HepG2 (cell line): Measurements from ENCODE around the gene FRS2. TPM values are rescaled to one million over a fixed set of nuclear protein-coding genes. Genes with fewer than 3 reads are reported as not detected.

Source experiments
- ASH2L ChIP-seq: fragments of 300-600, 200-600 bp; sonication (generic); IDR thresholded peaks from 2 replicates; pipeline ENCODE4 v1.7.0; 2017; ENCODE audit warnings: low read depth, mild to moderate bottlenecking, moderate library complexity, mixed read lengths, low read length; ENCODE audit not compliant: insufficient read length
- BORCS8-MEF2B ChIP-seq: sonication (generic); formaldehyde crosslinking; IDR thresholded peaks from 2 replicates; pipeline ENCODE4 v1.8.0; 2022; ENCODE audit warnings: mild to moderate bottlenecking, missing genetic modification reagents
- DMTF1 ChIP-seq: sonication (generic); formaldehyde crosslinking; IDR thresholded peaks from 2 replicates; pipeline ENCODE4 v1.4.0; 2020; ENCODE audit warnings: mild to moderate bottlenecking, missing genetic modification reagents
- ELF4 ChIP-seq: sonication (generic); formaldehyde crosslinking; IDR thresholded peaks from 2 replicates; pipeline ENCODE4 v1.5.0; 2020; ENCODE audit warnings: missing genetic modification reagents, mild to moderate bottlenecking, moderate library complexity, borderline replicate concordance
- GATAD1 ChIP-seq: IDR thresholded peaks from 2 replicates; pipeline ENCODE4 v1.6.1; 2016; ENCODE audit warnings: missing genetic modification reagents, missing compliant biosample characterization
- GZF1 ChIP-seq: sonication (generic); formaldehyde crosslinking; IDR thresholded peaks from 2 replicates; pipeline ENCODE4 v1.5.1; 2020; ENCODE audit warnings: mild to moderate bottlenecking, missing genetic modification reagents
- HCFC1 ChIP-seq: fragments of 150-350 bp; IDR thresholded peaks from 2 replicates; pipeline ENCODE4 v1.6.1; 2014; ENCODE audit warnings: low read depth, low read length
- HES4 ChIP-seq: sonication (generic); formaldehyde crosslinking; IDR thresholded peaks from 2 replicates; pipeline ENCODE4 v1.9.0; 2021; ENCODE audit warnings: mild to moderate bottlenecking, missing genetic modification reagents, borderline replicate concordance
- IKZF1 ChIP-seq: fragments of 450-650 bp; IDR thresholded peaks from 2 replicates; pipeline ENCODE4 v1.7.1; 2016
- ISL2 ChIP-seq: sonication (generic); formaldehyde crosslinking; IDR thresholded peaks from 2 replicates; pipeline ENCODE4 v1.5.0; 2020; ENCODE audit warnings: missing genetic modification reagents
- KMT2B ChIP-seq: IDR thresholded peaks from 2 replicates; pipeline ENCODE4 v1.6.1; 2016; ENCODE audit warnings: missing genetic modification reagents, missing compliant biosample characterization
- MTF1 ChIP-seq: sonication (generic); formaldehyde crosslinking; IDR thresholded peaks from 2 replicates; pipeline ENCODE4 v1.5.0; 2020; ENCODE audit warnings: missing genetic modification reagents
- PAF1 ChIP-seq: IDR thresholded peaks from 2 replicates; pipeline ENCODE4 v1.6.1; 2016; ENCODE audit warnings: missing genetic modification reagents, missing compliant biosample characterization
- RFXAP ChIP-seq: sonication (generic); formaldehyde crosslinking; IDR thresholded peaks from 2 replicates; pipeline ENCODE4 v1.4.0; 2020; ENCODE audit warnings: missing genetic modification reagents, borderline replicate concordance
- SMC3 ChIP-seq: IDR thresholded peaks from 2 replicates; pipeline ENCODE4 v1.6.1; 2011; ENCODE audit warnings: low read length, improper control_type of control experiment
- TCF7L2 ChIP-seq: IDR thresholded peaks from 2 replicates; pipeline ENCODE4 v1.6.1; 2011; ENCODE audit warnings: mild to moderate bottlenecking, low read depth, low read length, moderate library complexity
- ZBTB20 ChIP-seq: sonication (generic); formaldehyde crosslinking; IDR thresholded peaks from 2 replicates; pipeline ENCODE4 v1.8.1; 2023; ENCODE audit warnings: missing genetic modification reagents, low read depth, mild to moderate bottlenecking, borderline replicate concordance
- ZBTB38 ChIP-seq: sonication (generic); formaldehyde crosslinking; IDR thresholded peaks from 2 replicates; pipeline ENCODE4 v1.5.1; 2020; ENCODE audit warnings: mild to moderate bottlenecking, missing genetic modification reagents
- ZBTB4 ChIP-seq: sonication (generic); formaldehyde crosslinking; IDR thresholded peaks from 2 replicates; pipeline ENCODE4 v1.4.0; 2020; ENCODE audit warnings: missing genetic modification reagents, mild to moderate bottlenecking, borderline replicate concordance
- ZC3H4 ChIP-seq: sonication (generic); formaldehyde crosslinking; IDR thresholded peaks from 2 replicates; pipeline ENCODE4 v1.4.0; 2020; ENCODE audit warnings: missing genetic modification reagents, borderline replicate concordance
- ZFP41 ChIP-seq: sonication (generic); formaldehyde crosslinking; IDR thresholded peaks from 2 replicates; pipeline ENCODE4 v1.4.0; 2020; ENCODE audit warnings: mild to moderate bottlenecking, missing genetic modification reagents, borderline replicate concordance
- ZNF12 ChIP-seq: sonication (generic); formaldehyde crosslinking; IDR thresholded peaks from 2 replicates; pipeline ENCODE4 v1.5.0; 2020; ENCODE audit warnings: missing genetic modification reagents
- ZNF44 ChIP-seq: sonication (generic); formaldehyde crosslinking; IDR thresholded peaks from 2 replicates; pipeline ENCODE4 v1.5.1; 2020; ENCODE audit warnings: mild to moderate bottlenecking, missing genetic modification reagents
- ZNF720 ChIP-seq: sonication (generic); formaldehyde crosslinking; IDR thresholded peaks from 2 replicates; pipeline ENCODE4 v1.4.0; 2020; ENCODE audit warnings: missing genetic modification reagents
- ZNF792 ChIP-seq: IDR thresholded peaks from 2 replicates; pipeline ENCODE4 v1.6.1; 2016
- ZNF83 ChIP-seq: sonication (generic); formaldehyde crosslinking; IDR thresholded peaks from 2 replicates; pipeline ENCODE4 v1.4.0; 2020; ENCODE audit warnings: missing genetic modification reagents, mild to moderate bottlenecking, borderline replicate concordance
- ZSCAN25 ChIP-seq: sonication (generic); formaldehyde crosslinking; IDR thresholded peaks from 2 replicates; pipeline ENCODE4 v1.8.0; 2022; ENCODE audit warnings: mild to moderate bottlenecking, missing genetic modification reagents
- polyA plus RNA-seq, 8 experiments: library from polyadenylated mRNA; depleted of rRNA in 3 of 8; stranded (reverse) in 7 of 8; unstranded in 1 of 8; fragments of >200 nt; fragmentation: Illumina TruSeq in 4 of 8; extraction: Trizol in 4 of 8; gene quantifications; 2 replicates each; pipeline versions ENCODE4 v1.2.1 to v1.2.3, GENCODE V29; 2011 to 2016; ENCODE audit warnings: low read depth in 4 of 8, missing spikeins in 1 of 8, mixed read lengths in 1 of 8; ENCODE audit not compliant: insufficient read depth in 1 of 8
- total RNA-seq, 5 experiments: library from RNA; depleted of rRNA; stranded (reverse); fragments of >200 nt; fragmentation: Illumina TruSeq; extraction: Trizol; gene quantifications; 2 replicates each; pipeline ENCODE4 v1.2.3, GENCODE V29; 2016; ENCODE audit warnings: low read depth in 1 of 5

The FRS2 gene
- total and polyA plus RNA-seq, 2 of the 13 experiments (the other 11 are each of a cell fraction or from before 2014, with no cell fraction given) = 8.3 to 16.8 TPM

GRCh38 chr12:69470189-69471075, at the start of gene FRS2 (continued):
- no peak for TF ChIP-seq DMTF1 (CRISPR knock-in tag)
- TF ChIP-seq ZBTB38 = no peak
- no peak for TF ChIP-seq MTF1 (CRISPR knock-in tag)
- TF ChIP-seq PAF1 (CRISPR knock-in tag) = no peak
- TF ChIP-seq ZC3H4 (CRISPR knock-in tag) = no peak
- peak; percentile 51; the same call in 1 of the 2 replicates for TF ChIP-seq BORCS8-MEF2B (CRISPR knock-in tag)
- TF ChIP-seq ZFP41 = no peak
- TF ChIP-seq HES4 (CRISPR knock-in tag) = peak; percentile 44; the same call in 1 of the 2 replicates
- no peak for TF ChIP-seq ZBTB20 (CRISPR knock-in tag)
- peak; percentile 30; the same call in 1 of the 2 replicates for TF ChIP-seq RFXAP (CRISPR knock-in tag)
- TF ChIP-seq ZNF83 (CRISPR knock-in tag) = no peak
- peak; percentile 5; the same call in 1 of the 2 replicates for TF ChIP-seq SMC3
- peak; percentile 88 for TF ChIP-seq GATAD1 (CRISPR knock-in tag)
- TF ChIP-seq HCFC1 = peak; percentile 53; the same call in 1 of the 2 replicates
- TF ChIP-seq KMT2B (CRISPR knock-in tag) = peak; percentile 94
- no peak for TF ChIP-seq ZBTB4 (CRISPR knock-in tag)
- no peak for TF ChIP-seq ZNF720 (CRISPR knock-in tag)
- TF ChIP-seq IKZF1 = no peak
- TF ChIP-seq GZF1 (CRISPR knock-in tag) = 0 out of 2 replicates have a peak, but pooled peaks have one; percentile 58
- TF ChIP-seq ELF4 (CRISPR knock-in tag) = no peak
- peak; percentile 64; the same call in 1 of the 2 replicates for TF ChIP-seq ZNF792 (CRISPR knock-in tag)
- TF ChIP-seq TCF7L2 = no peak
- no peak for TF ChIP-seq ZSCAN25 (CRISPR knock-in tag)
- peak; percentile 99 for TF ChIP-seq ASH2L
- 0 out of 2 replicates have a peak, but pooled peaks have one; percentile 19 for TF ChIP-seq ISL2 (CRISPR knock-in tag)
- peak; percentile 25; the same call in 1 of the 2 replicates for TF ChIP-seq ZNF12
- TF ChIP-seq ZNF44 (CRISPR knock-in tag) = no peak
